ENCODE measurements around the gene PIGU. TPM values are rescaled to one million over a fixed set of nuclear protein-coding genes. Genes with fewer than 3 reads are reported as not detected.
A peak's percentile ranks its signal among the peaks of the same experiment; 100 is the strongest.

Gene PIGU
- total RNA-seq, 1 donor from 2014 or later, result 45.8 TPM

DNA sequence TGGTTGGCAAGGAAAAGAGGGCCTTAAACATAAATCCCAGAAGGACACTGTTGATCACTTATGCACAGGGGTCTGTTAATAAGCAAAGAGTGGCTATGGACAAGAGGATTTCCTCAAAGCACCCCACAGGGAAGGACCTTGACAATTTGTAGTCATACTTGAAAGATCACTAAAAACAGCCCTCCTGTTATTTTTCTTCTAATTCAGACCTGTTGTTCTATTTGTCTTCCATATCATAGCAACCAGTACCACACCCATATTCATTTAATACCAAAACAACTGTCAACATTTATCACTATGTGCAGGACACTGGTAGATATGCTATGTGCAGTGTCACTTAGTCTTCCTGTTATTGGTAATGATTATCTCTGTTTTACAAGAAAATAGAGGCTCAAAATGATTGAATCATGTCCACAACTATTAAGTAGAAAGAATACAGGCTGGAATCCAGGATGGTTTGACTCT, 163.9 kb downstream of the PIGU start:
- Mint-ChIP-seq H3K9me3 (ENCODE audit: low read depth) (no peaks in the 10 kb centered on the region), H3K36me3 (ENCODE audit: insufficient read depth) (peaks cover 15% of the 10 kb centered on the region), H3K4me1 (ENCODE audit: low read depth) (peaks cover 41% of the 10 kb centered on the region), H3K27ac (peak overlapping the region; percentile 81), H3K4me3 (ENCODE audit: low read depth) (no peak overlapping the region), H3K27me3 (no peaks in the 10 kb centered on the region)
- no peak for DNase-seq (ENCODE audit: low spot score, unreplicated experiment)
- TF ChIP-seq, protein P1, sequence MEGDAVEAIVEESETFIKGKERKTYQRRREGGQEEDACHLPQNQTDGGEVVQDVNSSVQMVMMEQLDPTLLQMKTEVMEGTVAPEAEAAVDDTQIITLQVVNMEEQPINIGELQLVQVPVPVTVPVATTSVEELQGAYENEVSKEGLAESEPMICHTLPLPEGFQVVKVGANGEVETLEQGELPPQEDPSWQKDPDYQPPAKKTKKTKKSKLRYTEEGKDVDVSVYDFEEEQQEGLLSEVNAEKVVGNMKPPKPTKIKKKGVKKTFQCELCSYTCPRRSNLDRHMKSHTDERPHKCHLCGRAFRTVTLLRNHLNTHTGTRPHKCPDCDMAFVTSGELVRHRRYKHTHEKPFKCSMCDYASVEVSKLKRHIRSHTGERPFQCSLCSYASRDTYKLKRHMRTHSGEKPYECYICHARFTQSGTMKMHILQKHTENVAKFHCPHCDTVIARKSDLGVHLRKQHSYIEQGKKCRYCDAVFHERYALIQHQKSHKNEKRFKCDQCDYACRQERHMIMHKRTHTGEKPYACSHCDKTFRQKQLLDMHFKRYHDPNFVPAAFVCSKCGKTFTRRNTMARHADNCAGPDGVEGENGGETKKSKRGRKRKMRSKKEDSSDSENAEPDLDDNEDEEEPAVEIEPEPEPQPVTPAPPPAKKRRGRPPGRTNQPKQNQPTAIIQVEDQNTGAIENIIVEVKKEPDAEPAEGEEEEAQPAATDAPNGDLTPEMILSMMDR (IDR thresholded peaks at IDR 0.05; ENCODE audit: unreplicated experiment), result no peak

DNA sequence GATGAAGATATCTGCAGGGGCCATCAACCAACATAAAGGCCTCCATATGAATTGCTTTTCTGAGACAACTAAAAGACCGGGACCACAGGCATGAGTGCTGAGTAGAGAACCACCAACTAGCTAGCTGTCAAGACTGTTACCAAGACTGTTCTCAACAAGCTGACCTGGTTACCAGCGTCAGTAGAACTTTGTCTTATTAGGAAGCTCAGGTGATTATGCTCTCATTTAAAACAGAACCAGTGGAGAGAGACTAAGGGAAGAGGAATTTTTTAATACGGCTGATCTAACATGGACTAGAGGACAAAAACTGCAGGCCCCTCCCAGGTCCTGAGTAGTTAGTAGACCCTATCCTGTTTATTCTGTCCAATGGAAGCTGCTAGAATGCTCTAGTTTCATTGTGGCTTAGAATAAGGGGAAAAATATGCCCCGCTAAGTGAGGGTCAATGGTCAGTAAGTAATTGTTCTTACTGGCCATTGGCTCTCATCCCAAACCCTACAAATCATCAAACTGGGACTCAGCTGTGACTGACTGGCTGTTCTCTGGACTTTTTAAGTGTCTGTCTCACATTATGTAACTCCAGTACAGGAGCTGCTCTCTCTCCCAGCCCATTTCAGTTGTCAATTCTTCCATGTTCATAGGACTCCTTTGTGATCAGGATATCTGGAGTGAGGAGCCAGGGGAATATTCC, 164.5 kb downstream of the PIGU start:
- peak overlapping the region; percentile 85 for H3K27ac Mint-ChIP-seq
- no peak for DNase-seq (ENCODE audit: low spot score, unreplicated experiment)
- H3K9me3 Mint-ChIP-seq (ENCODE audit: low read depth), result no peaks in the 10 kb centered on the region
- H3K4me3 Mint-ChIP-seq (ENCODE audit: low read depth), result no peak overlapping the region
- H3K27me3 Mint-ChIP-seq, result no peaks in the 10 kb centered on the region
- H3K36me3 Mint-ChIP-seq (ENCODE audit: insufficient read depth), result peaks cover 18% of the 10 kb centered on the region
- TF ChIP-seq, protein P1 (IDR thresholded peaks at IDR 0.05; ENCODE audit: unreplicated experiment), result no peak
- peaks cover 38% of the 10 kb centered on the region for H3K4me1 Mint-ChIP-seq (ENCODE audit: low read depth)

DNA sequence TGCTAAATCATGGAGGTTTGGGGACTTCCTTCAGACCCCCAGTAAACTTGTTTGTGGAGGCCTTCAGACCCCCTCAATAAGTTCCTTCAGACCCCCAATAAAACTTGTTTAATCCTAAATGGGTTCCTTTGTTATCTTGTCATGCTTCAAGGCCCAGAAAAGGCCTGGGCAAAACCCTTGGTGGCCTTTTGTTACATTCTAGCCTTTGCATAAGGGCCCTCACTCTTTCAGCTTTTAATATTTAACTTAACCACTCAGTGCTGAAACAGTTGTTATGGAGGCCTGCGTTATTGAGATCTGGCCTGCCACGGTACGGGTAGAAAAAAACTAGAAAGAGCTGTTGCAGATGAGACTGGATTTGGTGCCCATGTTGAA, 165.0 kb downstream of the PIGU start:
- H3K4me1 Mint-ChIP-seq (ENCODE audit: low read depth), result peaks cover 37% of the 10 kb centered on the region
- H3K36me3 Mint-ChIP-seq (ENCODE audit: insufficient read depth), result peaks cover 18% of the 10 kb centered on the region
- no peaks in the 10 kb centered on the region for H3K27me3 Mint-ChIP-seq
- DNase-seq (ENCODE audit: low spot score, unreplicated experiment), result no peak
- no peak overlapping the region for H3K4me3 Mint-ChIP-seq (ENCODE audit: low read depth)
- peak overlapping the region; percentile 85 for H3K27ac Mint-ChIP-seq
- no peaks in the 10 kb centered on the region for H3K9me3 Mint-ChIP-seq (ENCODE audit: low read depth)
- TF ChIP-seq, protein P1 (IDR thresholded peaks at IDR 0.05; ENCODE audit: unreplicated experiment), result no peak

DNA sequence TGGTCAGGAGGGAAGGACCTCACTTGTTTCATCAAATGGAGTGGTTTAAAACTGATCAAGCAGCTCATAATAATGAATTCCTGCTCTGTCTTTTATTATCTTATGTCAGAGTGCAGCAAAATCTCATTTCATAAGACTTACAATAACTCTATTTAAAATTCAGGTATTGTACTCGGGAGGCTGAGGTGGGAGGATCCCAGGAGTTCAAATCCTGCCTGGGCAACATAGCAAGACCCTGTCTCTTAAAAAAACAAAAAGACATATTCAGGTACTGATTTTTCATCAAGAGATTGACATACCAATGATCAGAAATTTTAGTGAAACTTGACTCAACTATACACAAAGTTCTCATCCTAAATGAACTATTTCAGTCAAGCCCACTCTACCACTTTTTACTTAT, 166.3 kb downstream of the PIGU start:
- Mint-ChIP-seq H3K4me3 (ENCODE audit: low read depth) (no peak overlapping the region), H3K4me1 (ENCODE audit: low read depth) (peaks cover 33% of the 10 kb centered on the region), H3K9me3 (ENCODE audit: low read depth) (no peaks in the 10 kb centered on the region), H3K36me3 (ENCODE audit: insufficient read depth) (peaks cover 24% of the 10 kb centered on the region), H3K27me3 (no peaks in the 10 kb centered on the region), H3K27ac (peak overlapping the region; percentile 93)
- DNase-seq (ENCODE audit: low spot score, unreplicated experiment), result no peak
- TF ChIP-seq, protein P1 (IDR thresholded peaks at IDR 0.05; ENCODE audit: unreplicated experiment), result no peak

Other genes starting within 250 kb of the PIGU start
- 185 and 208 TPM in 2 replicates for gene DYNLRB1, start 160.7 kb downstream of the PIGU start, total RNA-seq
- 43.8 and 52.8 TPM in 2 replicates for gene MAP1LC3A, start 118.4 kb downstream of the PIGU start, total RNA-seq
- 31.5 and 33.0 TPM in 2 replicates for gene TP53INP2, start 27.3 kb upstream of the PIGU start, total RNA-seq
- gene NCOA6, start 148.6 kb upstream of the PIGU start, total RNA-seq, result 75.4 and 80.7 TPM in 2 replicates
- gene GGT7, start 195.8 kb upstream of the PIGU start, total RNA-seq, result 58.4 and 59.1 TPM in 2 replicates
- gene ACSS2, start 199.5 kb upstream of the PIGU start, total RNA-seq, result 31.3 and 34.8 TPM in 2 replicates

All from progenitor cell of endocrine pancreas (in vitro differentiated cells).